Measurements from ENCODE around the gene FAM53C.
A peak's percentile ranks its signal among the peaks of the same experiment; 100 is the strongest.
"Not testable (repeated sequence)": the region's sequence is repeated elsewhere in the genome, so short reads cannot be mapped to it uniquely, and the experiment has no call there.

FAM53C gene

DNA sequence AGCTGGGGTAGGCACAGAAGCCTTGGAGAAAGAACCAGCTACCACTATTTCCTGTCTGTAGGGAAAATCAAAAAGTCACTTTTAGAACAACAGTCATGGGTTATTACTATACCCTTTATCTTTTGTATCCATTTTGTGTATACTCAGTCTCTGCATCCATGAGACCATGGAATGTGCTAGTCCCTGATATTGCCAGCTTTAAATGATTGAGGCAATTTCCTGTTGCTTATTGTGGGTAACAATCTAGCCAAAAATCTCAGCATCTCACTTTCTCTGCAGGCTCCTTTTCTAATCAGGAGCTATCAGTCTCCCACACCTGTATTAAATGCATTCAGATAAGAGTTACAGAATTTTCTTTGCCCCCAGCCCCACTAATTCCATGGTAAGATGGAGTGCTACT lies 13.5 kb downstream of the FAM53C start:
- DNase-seq, result no peak

DNA sequence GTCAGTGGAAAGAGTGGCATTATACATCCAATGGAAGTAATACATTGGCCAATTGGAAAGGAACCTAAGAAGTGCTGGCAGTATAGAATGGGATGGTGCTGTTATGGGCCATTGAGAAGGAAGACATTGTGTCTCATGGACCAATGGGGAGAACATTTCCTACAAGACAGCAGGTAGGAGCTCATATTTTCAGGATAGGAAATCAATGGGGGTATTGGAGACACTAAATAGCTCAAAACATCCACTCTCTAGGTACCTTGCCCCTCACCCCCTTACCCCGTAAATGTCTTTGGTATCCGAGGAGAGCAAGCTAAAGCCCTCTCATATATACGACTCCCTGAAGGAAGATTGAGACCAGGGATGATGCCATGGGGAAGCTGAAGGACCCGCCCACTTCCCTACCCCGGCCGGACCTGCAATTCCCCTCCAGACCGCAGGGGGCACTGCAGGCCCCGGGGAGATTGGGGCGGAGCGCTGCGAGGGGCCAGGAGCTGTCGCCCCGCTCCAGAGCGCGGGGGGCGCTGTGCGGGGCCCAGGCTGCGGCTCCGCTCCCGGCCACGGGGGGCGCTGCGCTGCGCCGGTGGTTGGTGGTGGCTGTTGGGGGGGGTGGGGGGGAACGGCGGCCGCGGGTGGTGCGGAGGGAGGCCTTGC lies 14.1 kb downstream of the FAM53C start, which contains the start of gene KDM3B:
KDM3B (plus strand) TSS at position 615 of the 651 bp plus-strand sequence. CDS start 111 bp downstream, outside the sequence.
- DNase-seq, result peak; percentile 95

DNA sequence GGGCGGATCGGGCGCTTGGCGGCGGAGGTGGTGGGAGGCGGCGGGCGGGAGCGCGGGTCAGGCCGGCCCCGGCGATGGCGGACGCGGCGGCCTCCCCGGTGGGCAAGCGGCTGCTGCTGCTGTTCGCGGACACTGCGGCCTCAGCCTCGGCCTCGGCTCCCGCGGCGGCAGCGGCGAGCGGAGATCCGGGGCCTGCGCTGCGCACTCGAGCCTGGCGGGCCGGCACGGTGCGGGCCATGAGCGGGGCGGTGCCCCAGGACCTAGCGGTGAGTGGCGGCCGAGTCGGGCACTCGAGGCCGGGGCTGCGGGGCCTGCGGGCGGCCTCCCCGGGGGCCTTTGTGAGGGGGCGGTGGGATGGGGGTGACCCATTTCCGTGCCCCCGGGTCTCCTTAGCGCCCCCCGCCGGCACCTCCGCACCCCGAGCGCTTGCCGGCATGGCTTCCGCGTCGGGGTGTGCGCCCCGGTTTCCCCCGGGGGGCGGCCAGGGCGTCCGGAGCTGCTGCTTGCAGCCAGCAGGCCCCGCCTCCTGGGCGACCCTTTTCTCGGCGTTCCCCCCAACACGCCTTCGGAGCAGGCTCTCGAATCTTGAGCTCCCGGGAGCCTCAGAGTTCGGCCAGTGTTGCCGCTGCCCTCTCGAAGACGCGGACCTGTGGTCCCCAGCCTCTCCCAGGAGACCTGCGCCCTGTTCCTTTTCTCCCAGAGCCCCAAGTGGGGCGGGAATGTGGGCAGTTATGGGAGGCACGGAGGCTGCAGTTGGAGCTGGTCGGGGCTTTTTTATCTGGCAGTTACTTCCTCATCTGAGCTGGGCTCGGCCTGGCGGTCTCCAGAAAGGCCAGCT lies 14.9 kb downstream of the FAM53C start:
- DNase-seq, result peak; percentile 79

GRCh38 chr5:138353560-138354080 lies 15.6 kb downstream of the FAM53C start:
- peak; percentile 48 for DNase-seq

DNA sequence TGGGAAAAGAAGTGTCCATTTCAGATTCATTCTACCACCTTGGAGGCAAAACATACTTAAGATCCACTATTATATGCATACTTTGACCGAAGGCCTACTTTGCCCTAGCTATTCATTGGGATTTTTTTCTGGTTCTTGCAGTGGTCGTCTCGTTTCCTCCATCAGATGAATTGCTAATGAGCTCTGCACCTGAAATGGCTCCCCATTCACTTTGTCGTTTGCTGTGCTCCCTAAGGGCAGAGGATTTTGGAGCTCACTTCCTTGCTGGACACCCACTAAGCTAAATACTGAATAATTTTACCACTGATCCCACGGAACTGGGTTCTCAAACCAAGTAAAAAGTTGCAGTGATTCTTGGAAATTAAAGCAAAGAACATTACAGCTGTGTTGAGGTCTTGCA lies 16.3 kb downstream of the FAM53C start:
- no peak for DNase-seq

DNA sequence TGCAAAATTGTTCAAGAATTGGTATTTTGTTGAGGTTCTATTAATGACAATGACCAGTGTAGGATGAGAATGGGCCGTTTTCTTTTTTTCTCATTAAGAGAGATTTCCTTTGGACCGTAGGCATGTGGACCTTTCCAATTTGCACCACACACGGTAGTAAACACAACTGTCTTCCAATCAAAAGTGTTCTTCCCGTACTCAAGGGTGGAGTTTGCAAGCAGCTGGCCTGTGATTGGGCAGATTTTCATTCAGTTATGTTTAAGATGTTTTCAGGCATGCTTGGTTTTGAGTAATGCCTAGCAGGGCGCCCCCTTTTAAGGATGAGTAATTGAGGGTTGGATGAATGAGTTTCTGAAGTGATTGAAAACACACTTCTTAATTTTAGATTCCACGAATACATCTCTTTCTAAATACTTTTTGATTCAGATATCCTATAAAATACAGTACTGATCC lies 16.9 kb downstream of the FAM53C start:
- peak; percentile 81 for DNase-seq

- no peak for DNase-seq
Observed at GRCh38 chr5:138359621-138360020, 21.6 kb downstream of the FAM53C start.

DNA sequence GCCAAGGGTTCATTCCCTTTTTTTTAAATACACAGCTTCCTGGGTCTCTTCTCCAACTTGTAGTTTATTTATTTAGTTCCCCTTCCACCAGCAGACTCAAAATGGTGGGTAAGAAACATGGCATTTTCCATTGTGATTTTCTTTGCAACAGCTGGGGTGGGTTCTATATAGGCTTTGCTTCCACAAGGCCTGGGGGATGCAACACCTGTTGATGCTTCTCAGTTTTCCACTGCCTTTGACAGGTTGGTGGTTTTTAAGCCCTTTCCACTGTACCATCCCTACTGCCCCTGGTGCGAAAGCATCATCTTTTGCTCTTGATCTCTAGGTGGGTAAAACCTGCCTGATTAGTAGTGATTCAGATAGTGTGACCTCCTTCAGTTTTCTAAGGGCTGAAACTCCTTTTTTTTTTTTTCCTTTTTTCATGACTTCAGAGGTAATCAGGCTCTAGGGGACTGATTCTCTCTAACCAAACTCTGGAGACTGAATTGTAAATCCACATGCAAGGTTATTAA lies 22.9 kb downstream of the FAM53C start:
- DNase-seq, result no peak

DNA sequence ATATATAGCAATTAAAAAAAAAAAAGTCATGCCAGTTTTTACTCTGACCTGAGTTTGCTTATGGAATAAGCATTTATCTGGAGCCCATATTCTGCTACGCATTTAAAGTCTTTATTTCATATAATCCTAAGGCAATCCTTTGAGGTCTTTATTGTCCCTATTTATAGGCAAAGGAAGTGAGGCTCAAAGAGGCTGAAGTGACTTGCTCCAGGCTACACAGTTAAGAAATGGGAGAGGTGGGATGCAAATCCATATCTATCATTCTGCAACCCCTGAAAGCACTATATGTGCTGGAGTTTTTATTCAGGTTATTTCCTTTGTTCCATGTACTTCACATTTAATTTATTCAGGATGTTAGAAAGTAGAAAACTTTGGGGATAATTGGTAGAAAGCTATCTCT lies 26.5 kb downstream of the FAM53C start:
- DNase-seq, result no peak

DNA sequence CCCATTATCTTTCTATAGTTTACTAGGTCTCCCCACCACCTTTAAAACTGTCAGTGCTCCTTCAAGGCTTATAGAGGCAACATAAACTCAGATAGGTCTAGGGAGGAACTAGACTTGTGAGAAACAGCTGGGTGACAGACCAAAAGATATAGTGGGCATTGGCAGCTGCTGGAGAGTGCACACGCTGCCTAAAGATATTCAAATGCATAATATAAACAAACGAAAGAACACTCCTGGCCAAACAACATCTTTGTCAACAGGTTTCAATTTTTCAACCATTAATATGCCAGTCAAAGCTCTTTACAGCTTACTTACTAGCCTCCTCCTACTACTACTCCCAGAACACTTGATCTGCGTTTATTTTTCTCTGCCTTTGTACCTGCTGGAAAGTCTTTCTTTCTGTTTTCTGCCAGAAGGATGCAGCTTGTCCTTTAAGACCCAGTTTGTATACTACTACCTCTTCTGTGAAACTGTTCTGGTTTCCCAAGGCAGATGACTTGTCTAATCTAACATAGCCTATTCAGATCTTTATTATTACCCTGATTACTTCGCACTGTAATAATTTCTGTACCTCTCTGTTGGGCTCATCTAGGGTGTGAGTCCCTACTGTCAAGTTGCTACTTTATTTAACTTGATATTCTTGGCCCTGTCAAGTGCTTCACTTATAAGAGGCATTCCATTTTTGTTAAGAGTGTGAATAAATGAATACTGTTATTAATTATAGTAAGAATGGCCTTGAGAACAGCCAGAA lies 28.7 kb downstream of the FAM53C start:
- no peak for DNase-seq

DNA sequence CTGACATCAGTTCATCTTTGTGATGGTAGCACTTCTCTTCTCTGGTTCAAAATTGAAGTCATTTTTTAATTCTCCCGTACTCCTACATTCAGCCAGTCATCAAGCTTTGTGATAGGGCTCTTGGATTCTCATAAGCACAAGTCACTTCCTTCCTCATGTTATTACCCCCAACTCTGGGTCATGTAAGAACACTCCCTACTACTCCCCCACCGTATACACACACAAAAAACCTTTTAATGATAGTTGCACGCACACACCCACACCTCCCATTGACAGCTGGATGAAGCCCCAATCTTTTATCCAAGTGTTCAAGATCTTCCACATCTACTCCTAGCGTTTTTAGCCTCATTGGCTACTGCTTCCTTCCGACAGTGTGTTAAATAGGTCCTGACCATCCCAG lies 31.2 kb downstream of the FAM53C start:
- DNase-seq, result no peak

DNA sequence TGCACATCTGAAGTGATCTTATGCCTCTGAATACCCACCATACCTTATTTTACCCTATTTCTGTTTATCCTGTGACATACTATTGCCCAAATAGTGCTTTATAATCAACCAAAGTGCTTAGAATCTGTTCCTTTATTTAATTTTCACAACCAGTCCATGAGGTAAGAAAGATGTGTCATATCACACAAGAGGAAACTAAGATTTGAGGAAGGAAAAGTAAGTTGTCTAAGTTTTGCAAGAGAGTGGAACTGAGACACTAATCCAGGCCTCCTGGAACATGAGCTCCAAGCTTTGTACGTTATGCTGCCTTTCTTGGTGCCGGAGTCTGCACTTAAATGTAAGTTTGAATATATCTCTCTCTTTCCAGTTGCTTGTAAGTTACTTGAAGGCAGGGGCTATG lies 31.6 kb downstream of the FAM53C start:
- no peak for DNase-seq

DNA sequence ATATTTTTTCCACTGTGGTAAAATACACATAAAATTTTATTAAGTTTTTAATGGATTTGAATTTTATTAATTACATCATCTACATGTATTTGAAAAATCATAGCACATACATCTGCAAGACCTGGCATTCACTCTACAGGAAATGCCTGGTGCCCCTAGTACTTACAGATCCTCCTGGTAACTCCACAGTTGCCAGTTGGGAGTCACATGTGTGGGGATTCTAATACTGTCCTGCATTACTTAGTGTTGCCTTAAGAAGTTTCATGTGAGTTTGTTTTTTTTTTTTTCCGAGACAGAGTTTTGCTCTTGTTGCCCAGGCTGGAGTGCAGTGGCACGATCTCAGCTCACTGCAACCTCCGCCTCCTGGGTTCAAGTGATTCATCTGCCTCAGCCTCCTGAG lies 32.5 kb downstream of the FAM53C start:
- no peak for DNase-seq

DNA sequence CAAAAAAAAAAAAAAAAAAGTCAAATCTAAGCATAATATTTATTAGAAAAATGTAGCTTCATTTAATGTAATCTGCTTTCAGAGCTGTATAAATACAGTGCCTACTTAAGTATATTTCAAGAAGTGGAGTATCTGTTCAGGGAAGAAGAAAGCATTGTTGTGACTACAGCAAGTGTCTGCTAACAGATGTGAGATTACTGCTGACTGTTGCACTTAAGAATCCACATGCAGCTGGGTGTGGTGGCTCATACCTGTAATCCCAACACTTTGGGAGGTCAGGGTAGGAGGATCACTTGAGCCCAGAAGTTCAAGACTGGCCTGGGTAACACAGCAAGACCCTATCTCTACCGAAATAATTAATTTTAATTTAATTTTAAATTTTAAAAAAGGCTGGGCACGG lies 33.4 kb downstream of the FAM53C start:
- DNase-seq, result no peak

DNA sequence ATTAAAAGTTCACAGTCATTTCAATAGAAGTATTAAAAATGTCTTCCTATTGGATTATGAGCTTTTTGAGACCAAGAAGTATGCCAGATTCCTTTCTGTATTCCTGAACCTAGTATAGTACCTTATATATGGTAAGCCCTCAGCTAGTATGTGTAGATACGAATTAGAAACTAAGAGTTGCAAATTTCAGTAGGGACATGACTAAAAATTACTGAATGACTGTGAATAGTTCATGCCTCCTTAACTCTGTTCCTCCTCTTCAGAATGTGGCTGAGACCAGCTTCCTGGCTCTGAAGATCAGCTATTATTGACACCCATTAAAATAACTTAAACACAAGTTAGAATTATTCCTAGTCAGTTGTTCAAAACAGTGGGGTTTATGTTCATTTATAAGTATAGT lies 34.2 kb downstream of the FAM53C start:
- no peak for DNase-seq

DNA sequence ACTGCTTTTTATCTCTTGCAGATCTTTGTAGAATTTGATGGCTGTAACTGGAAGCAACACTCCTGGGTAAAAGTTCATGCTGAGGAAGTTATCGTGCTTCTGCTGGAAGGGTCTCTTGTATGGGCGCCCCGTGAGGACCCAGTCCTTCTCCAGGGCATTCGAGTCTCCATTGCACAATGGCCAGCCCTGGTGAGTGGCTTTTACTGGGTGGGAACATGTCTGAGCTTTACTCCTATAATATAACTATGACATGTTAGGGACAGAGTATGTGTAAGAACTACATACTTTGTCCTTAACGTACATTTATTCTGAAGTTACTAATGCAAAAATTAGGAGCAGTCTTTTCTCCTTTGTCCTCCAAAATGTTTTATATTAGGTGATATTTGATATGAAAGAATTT lies 34.6 kb downstream of the FAM53C start:
- DNase-seq, result no peak

DNA sequence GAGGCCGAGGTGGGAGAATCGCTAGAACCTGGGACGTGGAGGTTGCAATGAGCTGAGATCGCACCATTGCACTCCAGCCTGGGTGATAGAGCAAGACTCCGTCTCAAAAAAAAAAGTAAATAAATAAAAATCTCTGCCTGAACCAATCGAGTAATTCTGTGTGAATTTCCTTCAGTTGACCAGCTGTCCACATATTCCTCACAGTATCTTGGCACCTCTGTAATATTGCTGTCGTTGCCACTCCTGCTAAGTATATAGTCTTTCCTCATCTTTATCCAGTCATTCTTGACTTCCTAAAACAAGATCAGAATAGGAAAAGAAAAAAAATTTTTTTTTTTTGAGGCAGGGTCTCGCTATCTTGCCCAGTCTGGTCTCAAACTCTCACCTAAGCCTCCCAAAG lies 44.3 kb downstream of the FAM53C start:
- no peak for DNase-seq

DNA sequence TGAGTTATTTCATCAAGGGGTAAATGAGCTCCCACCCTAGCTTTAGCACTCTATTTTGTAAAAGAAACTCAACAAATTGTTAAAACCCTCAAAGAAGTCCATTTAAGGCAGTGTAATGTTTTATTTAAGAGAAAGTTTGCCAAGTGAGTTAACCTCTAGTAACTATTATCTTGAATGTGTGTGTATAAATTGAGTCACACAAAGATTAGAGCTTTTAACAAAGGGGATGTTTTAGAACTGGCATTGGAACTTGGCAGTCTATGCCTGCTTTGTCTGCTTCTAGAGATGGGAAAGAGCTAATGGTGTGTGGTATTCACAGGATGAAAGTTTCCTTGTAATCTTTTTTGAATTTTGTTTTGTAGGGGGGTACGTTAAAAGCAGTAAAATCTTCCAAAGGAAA lies 47.6 kb downstream of the FAM53C start:
- DNase-seq, result no peak

DNA sequence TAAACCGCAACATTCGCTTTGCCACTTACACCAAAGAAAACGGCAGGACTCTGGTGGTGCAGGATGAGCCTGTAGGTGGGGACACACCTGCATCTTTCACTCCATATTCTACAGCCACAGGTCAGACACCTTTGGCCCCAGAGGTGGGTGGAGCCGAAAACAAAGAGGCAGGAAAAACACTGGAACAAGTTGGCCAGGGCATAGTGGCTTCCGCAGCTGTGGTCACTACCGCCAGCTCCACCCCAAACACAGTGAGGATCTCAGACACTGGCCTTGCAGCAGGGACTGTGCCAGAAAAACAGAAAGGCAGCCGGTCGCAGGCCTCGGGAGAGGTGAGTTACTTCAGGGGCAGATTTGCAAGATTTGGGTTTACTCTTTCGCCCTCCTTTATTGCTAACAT lies 48.2 kb downstream of the FAM53C start:
- DNase-seq, result no peak

DNA sequence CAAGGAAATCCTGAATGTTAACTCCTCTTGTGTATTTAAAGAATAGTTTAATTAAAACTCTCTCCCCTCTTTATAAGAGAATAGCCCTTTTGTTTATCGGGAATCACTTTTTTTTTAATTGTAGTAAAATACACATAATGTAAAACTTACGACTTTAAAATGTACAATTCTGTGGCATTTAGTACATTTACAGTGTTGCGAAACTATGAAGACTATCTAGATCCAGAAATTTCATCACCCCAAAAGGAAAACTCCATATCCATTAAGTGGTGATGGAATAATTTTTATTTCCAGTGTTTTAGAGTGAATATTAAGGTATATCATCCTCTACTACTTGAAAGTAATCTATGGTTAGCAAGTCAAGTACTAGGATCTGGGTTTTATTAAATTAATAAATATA lies 51.3 kb downstream of the FAM53C start:
- DNase-seq, result no peak

- DNase-seq, result not testable (repeated sequence)
Observed at GRCh38 chr5:138389911-138390310, 51.8 kb downstream of the FAM53C start.

DNA sequence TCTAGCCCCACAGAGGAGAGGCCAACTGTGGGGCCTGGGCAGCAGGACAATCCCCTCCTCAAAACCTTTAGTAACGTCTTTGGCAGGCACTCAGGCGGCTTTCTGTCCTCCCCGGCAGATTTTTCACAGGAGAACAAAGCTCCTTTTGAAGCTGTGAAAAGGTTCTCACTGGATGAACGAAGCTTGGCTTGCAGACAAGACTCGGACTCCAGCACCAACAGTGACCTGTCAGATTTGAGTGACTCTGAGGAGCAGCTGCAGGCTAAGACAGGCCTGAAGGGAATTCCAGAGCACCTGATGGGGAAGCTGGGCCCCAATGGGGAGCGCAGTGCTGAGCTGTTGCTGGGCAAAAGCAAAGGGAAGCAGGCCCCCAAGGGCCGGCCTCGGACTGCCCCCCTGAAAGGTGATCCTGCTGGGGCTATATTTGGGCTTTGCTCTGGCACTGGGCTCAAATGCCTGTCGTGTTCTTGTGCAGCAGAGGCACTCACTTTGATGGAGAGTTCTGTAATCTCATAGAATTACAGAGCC lies 53.9 kb downstream of the FAM53C start:
- no peak for DNase-seq

All from CD4-positive, alpha-beta T cell treated with Interleukin-10 for 1 hour (primary cell).